Measurements from ENCODE around the gene PCSK6.

PCSK6 gene

DNA sequence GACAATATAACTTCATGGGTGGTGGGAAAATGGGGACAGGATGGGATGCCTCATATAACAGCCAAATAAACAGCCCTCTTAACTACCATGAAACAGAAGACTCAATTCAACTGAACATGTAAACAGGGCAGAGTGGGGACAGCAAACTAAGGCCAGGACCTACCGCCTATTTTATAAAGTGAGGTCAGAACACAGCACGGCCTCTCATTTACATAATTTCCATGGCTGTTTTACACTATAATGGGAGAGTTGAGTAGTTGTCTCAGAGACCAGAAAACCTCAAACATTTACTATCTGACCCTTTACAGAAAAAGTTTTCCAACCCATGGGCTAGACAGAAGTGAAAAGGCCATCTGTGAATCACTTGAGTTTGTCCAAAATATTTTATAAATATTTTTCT, 137.8 kb downstream of the PCSK6 start:
- Histone ChIP-seq H3K4me3 (replicated peaks; ENCODE audit: insufficient read depth, low read length) (no peak overlapping the region), H3K27me3 (ENCODE audit: insufficient read depth, poor library complexity, severe bottlenecking) (no peaks in the 10 kb centered on the region), H3K27ac (replicated peaks) (no peak overlapping the region)
- DNase-seq (ENCODE audit: low read depth in 1 of 2, low spot score in 1 of 2), result no peak
- TF ChIP-seq SPI1 (IDR thresholded peaks at IDR 0.05; ENCODE audit: borderline replicate concordance, low read depth) (no peak), POLR2AphosphoS5 (IDR thresholded peaks at IDR 0.05; ENCODE audit: low read depth) (no peak), GABPA (IDR thresholded peaks at IDR 0.05; ENCODE audit: low read depth) (no peak)
- TF ChIP-seq, protein P1, sequence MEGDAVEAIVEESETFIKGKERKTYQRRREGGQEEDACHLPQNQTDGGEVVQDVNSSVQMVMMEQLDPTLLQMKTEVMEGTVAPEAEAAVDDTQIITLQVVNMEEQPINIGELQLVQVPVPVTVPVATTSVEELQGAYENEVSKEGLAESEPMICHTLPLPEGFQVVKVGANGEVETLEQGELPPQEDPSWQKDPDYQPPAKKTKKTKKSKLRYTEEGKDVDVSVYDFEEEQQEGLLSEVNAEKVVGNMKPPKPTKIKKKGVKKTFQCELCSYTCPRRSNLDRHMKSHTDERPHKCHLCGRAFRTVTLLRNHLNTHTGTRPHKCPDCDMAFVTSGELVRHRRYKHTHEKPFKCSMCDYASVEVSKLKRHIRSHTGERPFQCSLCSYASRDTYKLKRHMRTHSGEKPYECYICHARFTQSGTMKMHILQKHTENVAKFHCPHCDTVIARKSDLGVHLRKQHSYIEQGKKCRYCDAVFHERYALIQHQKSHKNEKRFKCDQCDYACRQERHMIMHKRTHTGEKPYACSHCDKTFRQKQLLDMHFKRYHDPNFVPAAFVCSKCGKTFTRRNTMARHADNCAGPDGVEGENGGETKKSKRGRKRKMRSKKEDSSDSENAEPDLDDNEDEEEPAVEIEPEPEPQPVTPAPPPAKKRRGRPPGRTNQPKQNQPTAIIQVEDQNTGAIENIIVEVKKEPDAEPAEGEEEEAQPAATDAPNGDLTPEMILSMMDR (IDR thresholded peaks at IDR 0.05; ENCODE audit: insufficient read depth, low read length), result no peak
- TF ChIP-seq, protein P2, sequence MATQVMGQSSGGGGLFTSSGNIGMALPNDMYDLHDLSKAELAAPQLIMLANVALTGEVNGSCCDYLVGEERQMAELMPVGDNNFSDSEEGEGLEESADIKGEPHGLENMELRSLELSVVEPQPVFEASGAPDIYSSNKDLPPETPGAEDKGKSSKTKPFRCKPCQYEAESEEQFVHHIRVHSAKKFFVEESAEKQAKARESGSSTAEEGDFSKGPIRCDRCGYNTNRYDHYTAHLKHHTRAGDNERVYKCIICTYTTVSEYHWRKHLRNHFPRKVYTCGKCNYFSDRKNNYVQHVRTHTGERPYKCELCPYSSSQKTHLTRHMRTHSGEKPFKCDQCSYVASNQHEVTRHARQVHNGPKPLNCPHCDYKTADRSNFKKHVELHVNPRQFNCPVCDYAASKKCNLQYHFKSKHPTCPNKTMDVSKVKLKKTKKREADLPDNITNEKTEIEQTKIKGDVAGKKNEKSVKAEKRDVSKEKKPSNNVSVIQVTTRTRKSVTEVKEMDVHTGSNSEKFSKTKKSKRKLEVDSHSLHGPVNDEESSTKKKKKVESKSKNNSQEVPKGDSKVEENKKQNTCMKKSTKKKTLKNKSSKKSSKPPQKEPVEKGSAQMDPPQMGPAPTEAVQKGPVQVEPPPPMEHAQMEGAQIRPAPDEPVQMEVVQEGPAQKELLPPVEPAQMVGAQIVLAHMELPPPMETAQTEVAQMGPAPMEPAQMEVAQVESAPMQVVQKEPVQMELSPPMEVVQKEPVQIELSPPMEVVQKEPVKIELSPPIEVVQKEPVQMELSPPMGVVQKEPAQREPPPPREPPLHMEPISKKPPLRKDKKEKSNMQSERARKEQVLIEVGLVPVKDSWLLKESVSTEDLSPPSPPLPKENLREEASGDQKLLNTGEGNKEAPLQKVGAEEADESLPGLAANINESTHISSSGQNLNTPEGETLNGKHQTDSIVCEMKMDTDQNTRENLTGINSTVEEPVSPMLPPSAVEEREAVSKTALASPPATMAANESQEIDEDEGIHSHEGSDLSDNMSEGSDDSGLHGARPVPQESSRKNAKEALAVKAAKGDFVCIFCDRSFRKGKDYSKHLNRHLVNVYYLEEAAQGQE (IDR thresholded peaks at IDR 0.05; ENCODE audit: insufficient replicate concordance, low read depth), result no peak

DNA sequence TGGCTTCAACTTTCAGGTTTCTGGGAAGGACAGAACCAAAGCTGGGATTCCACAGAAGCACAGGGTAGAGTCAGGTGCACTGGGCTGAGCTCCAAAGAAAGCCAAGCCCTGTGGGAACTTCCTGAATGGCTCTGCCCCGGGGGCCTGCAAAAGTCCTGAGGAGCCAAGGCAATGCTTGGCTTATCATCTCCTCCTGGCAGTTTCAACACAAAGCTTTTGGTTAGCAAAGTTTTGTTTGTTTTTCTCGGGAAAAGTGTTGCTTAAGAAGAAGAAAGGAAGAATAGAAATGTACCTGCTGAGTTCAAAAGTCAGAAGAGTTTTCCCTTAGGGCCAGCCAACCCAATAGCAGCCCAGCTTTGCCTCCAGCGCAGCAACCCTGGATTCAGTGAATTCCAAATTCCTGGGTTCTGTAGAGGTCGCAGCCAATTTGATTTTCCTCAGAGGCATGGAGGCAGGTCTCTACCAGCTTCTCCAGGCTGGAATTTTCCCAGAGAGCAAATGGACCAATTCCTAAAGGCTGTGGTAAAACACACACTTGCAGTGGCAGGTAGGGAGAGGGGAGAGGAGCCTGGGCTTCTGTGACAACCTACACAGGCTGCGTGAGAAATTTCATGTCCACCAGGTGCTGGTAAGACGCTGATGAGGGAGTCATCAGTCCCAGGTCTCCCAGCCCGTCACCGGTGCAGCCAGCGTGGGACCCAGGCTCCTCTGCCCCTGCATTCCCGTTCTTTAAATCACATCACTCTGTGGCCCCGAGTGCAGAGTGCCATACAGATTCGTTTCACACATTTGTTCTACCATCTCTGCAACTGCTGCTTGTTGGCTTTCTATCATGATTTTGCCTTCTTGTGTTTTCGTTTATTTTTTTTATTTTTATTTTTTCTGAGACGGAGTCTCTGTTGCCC, 140.2 kb downstream of the PCSK6 start:
- no peak overlapping the region for H3K27ac ChIP-seq (replicated peaks)
- DNase-seq (ENCODE audit: low read depth in 1 of 2, low spot score in 1 of 2), result no peak
- TF ChIP-seq SPI1 (IDR thresholded peaks at IDR 0.05; ENCODE audit: borderline replicate concordance, low read depth), result no peak
- TF ChIP-seq, protein P1 (IDR thresholded peaks at IDR 0.05; ENCODE audit: insufficient read depth, low read length), result no peak
- no peak for TF ChIP-seq POLR2AphosphoS5 (IDR thresholded peaks at IDR 0.05; ENCODE audit: low read depth)
- TF ChIP-seq GABPA (IDR thresholded peaks at IDR 0.05; ENCODE audit: low read depth), result no peak
- TF ChIP-seq, protein P2 (IDR thresholded peaks at IDR 0.05; ENCODE audit: insufficient replicate concordance, low read depth), result no peak
- no peaks in the 10 kb centered on the region for H3K27me3 ChIP-seq (ENCODE audit: insufficient read depth, poor library complexity, severe bottlenecking)
- H3K4me3 ChIP-seq (replicated peaks; ENCODE audit: insufficient read depth, low read length), result no peak overlapping the region

- Histone ChIP-seq H3K27me3 (ENCODE audit: insufficient read depth, poor library complexity, severe bottlenecking) (no peaks in the 10 kb centered on the region), H3K27ac (replicated peaks) (no peak overlapping the region), H3K4me3 (replicated peaks; ENCODE audit: insufficient read depth, low read length) (no peak overlapping the region)
- DNase-seq (ENCODE audit: low read depth in 1 of 2, low spot score in 1 of 2), result no peak
- TF ChIP-seq, protein P1 (IDR thresholded peaks at IDR 0.05; ENCODE audit: insufficient read depth, low read length), result no peak
- TF ChIP-seq SPI1 (IDR thresholded peaks at IDR 0.05; ENCODE audit: borderline replicate concordance, low read depth) (no peak), POLR2AphosphoS5 (IDR thresholded peaks at IDR 0.05; ENCODE audit: low read depth) (no peak), GABPA (IDR thresholded peaks at IDR 0.05; ENCODE audit: low read depth) (no peak)
- TF ChIP-seq, protein P2 (IDR thresholded peaks at IDR 0.05; ENCODE audit: insufficient replicate concordance, low read depth), result no peak
These were observed 140.9 kb downstream of the PCSK6 start for GRCh38 chr15:101348643-101349042.

All from HL-60 (cell line).